OCI-LY3 (cell line): ENCODE measurements around the gene CMIP.

Source experiments
- H2AFZ ChIP-seq: fragments of 200-600, 300-600 bp; shearing (Covaris generic); 2 replicates; pipeline ENCODE4 v1.6.0; 2014; ENCODE audit warnings: antibody characterized with exemption, low read depth, low read length
- H3K27ac ChIP-seq: fragments of 200-600, 300-600 bp; sonication (generic); 2 replicates; pipeline ENCODE4 v1.5.1; 2014; ENCODE audit warnings: mild to moderate bottlenecking, low read length, moderate library complexity, mixed read lengths
- H3K27me3 ChIP-seq: fragments of 200-600, 300-600 bp; sonication (generic); 2 replicates; pipeline ENCODE4 v1.6.1; 2014; ENCODE audit warnings: low read depth, low read length, mixed read lengths
- H3K36me3 ChIP-seq: fragments of 200-600, 300-600 bp; sonication (generic); replicated peaks from 2 replicates; pipeline ENCODE3; 2014; ENCODE audit warnings: low read depth, low read length, mixed read lengths
- H3K4me1 ChIP-seq: fragments of 300-600, 200-600 bp; sonication (generic); 2 replicates; pipeline ENCODE4 v1.6.1; 2014; ENCODE audit warnings: low read length, mixed read lengths
- H3K4me2 ChIP-seq: fragments of 200-600, 300-600 bp; sonication (generic); 2 replicates; pipeline ENCODE4 v1.6.1; 2014; ENCODE audit warnings: low read length, mixed read lengths
- H3K4me3 ChIP-seq: fragments of 300-600, 200-600 bp; sonication (generic); 2 replicates; pipeline ENCODE4 v1.5.1; 2014; ENCODE audit warnings: antibody characterized with exemption, mild to moderate bottlenecking, low read length, moderate library complexity
- H3K79me2 ChIP-seq: fragments of 300-600, 200-600 bp; shearing (Covaris generic); 2 replicates; pipeline ENCODE4 v1.6.1; 2014; ENCODE audit warnings: mild to moderate bottlenecking, low read length, mixed read lengths
- H3K9ac ChIP-seq: fragments of 300-600, 200-600 bp; shearing (Covaris generic); 2 replicates; pipeline ENCODE4 v1.6.0; 2014; ENCODE audit warnings: mild to moderate bottlenecking, low read length, moderate library complexity
- H3K9me3 ChIP-seq: fragments of 200-600, 300-600 bp; shearing (Covaris generic); 2 replicates; pipeline ENCODE4 v1.6.1; 2014; ENCODE audit warnings: low read length, mixed read lengths; ENCODE audit not compliant: insufficient read depth
- H4K20me1 ChIP-seq: fragments of 200-600, 300-600 bp; sonication (generic); 2 replicates; pipeline ENCODE4 v1.6.1; 2016; ENCODE audit warnings: low read length, mixed read lengths; ENCODE audit not compliant: insufficient read depth
- EZH2phosphoT487 ChIP-seq: fragments of 200-600 bp; shearing (Covaris generic); IDR thresholded peaks from 2 replicates; pipeline ENCODE4 v1.6.1; 2018; ENCODE audit warnings: antibody characterized with exemption, mixed run types, low read depth
- TF ChIP-seq, protein P1 (sequence below): fragments of 200-600, 300-600 bp; sonication (generic); IDR thresholded peaks from 2 replicates; pipeline ENCODE4 v1.5.1; 2014; ENCODE audit warnings: antibody characterized with exemption, low read length, low read depth

CMIP gene

DNA sequence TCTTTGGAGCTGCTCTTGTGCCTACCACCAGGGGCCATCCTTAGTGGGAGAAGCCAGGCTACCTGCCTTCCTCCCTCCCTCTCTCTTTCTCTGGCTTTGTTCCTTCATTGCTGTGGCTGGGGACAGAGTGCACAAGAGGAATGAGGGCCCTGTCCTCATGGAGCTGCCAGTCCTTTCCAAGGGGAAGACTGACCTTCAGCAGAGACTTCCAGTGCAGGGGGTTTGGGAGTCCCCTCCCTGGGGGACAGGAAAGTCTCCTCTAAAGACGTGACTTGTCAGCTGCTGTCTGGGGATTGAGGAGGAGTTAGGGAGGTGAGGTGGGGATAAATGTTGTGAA, 108.1 kb downstream of the CMIP start:
- no peaks in the 10 kb centered on the region for H3K36me3 ChIP-seq
- H3K4me1 ChIP-seq: peaks cover 10% of the 10 kb centered on the region
- no peak overlapping the region for H3K27ac ChIP-seq
- H3K9ac ChIP-seq: no peak overlapping the region
- peaks cover 86% of the 10 kb centered on the region for H3K79me2 ChIP-seq
- H3K27me3 ChIP-seq: no peaks in the 10 kb centered on the region
- no peak overlapping the region for H2AFZ ChIP-seq
- no peak for TF ChIP-seq EZH2phosphoT487
- TF ChIP-seq, protein P1, sequence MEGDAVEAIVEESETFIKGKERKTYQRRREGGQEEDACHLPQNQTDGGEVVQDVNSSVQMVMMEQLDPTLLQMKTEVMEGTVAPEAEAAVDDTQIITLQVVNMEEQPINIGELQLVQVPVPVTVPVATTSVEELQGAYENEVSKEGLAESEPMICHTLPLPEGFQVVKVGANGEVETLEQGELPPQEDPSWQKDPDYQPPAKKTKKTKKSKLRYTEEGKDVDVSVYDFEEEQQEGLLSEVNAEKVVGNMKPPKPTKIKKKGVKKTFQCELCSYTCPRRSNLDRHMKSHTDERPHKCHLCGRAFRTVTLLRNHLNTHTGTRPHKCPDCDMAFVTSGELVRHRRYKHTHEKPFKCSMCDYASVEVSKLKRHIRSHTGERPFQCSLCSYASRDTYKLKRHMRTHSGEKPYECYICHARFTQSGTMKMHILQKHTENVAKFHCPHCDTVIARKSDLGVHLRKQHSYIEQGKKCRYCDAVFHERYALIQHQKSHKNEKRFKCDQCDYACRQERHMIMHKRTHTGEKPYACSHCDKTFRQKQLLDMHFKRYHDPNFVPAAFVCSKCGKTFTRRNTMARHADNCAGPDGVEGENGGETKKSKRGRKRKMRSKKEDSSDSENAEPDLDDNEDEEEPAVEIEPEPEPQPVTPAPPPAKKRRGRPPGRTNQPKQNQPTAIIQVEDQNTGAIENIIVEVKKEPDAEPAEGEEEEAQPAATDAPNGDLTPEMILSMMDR: no peak
- H4K20me1 ChIP-seq: peaks cover 98% of the 10 kb centered on the region
- H3K4me2 ChIP-seq: no peak overlapping the region
- no peaks in the 10 kb centered on the region for H3K9me3 ChIP-seq
- H3K4me3 ChIP-seq: no peak overlapping the region

GRCh38 chr16:81553080-81553813, 108.6 kb downstream of the CMIP start:
- peaks cover 10% of the 10 kb centered on the region for H3K4me1 ChIP-seq
- peaks cover 98% of the 10 kb centered on the region for H4K20me1 ChIP-seq
- no peak overlapping the region for H3K27ac ChIP-seq
- no peak overlapping the region for H3K4me2 ChIP-seq
- TF ChIP-seq EZH2phosphoT487: no peak
- TF ChIP-seq, protein P1: no peak
- no peak overlapping the region for H3K9ac ChIP-seq
- no peaks in the 10 kb centered on the region for H3K27me3 ChIP-seq
- H2AFZ ChIP-seq: no peak overlapping the region
- H3K79me2 ChIP-seq: peaks cover 86% of the 10 kb centered on the region
- no peaks in the 10 kb centered on the region for H3K9me3 ChIP-seq
- no peak overlapping the region for H3K4me3 ChIP-seq
- H3K36me3 ChIP-seq: no peaks in the 10 kb centered on the region

- Histone ChIP-seq H4K20me1 (peaks cover 98% of the 10 kb centered on the region), H3K79me2 (peaks cover 85% of the 10 kb centered on the region), H3K27ac (no peak overlapping the region), H3K9ac (no peak overlapping the region), H3K27me3 (no peaks in the 10 kb centered on the region), H3K9me3 (no peaks in the 10 kb centered on the region), H3K36me3 (no peaks in the 10 kb centered on the region), H2AFZ (no peak overlapping the region), H3K4me2 (no peak overlapping the region), H3K4me3 (no peak overlapping the region), H3K4me1 (peaks cover 3% of the 10 kb centered on the region)
- TF ChIP-seq EZH2phosphoT487: no peak
- TF ChIP-seq, protein P1: no peak
Measured at GRCh38 chr16:81553814-81554675, 109.4 kb downstream of the CMIP start.

DNA sequence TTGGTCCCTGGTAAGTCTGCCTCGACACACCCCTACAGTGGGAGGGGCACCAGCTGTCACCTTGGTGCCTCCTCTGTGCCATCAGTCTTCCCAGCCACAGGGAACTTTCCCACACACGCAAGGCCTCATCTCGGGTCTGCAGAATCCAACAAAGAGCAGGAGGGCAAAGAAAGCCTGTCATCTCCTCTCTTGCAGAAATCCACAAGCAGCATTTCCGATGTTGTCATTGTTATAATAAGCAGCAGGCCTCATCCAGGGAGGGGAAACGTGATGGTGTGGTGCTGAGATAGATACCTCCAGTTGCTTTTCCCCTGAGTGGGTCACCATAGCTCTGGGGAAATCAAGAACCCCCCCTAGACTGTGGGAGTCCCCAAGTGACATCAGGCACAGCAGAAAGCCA, 110.4 kb downstream of the CMIP start:
- H3K4me1 ChIP-seq: no peaks in the 10 kb centered on the region
- H3K9ac ChIP-seq: no peak overlapping the region
- no peak overlapping the region for H3K4me3 ChIP-seq
- H2AFZ ChIP-seq: no peak overlapping the region
- no peak overlapping the region for H3K27ac ChIP-seq
- no peak overlapping the region for H3K4me2 ChIP-seq
- peaks cover 81% of the 10 kb centered on the region for H3K79me2 ChIP-seq
- no peaks in the 10 kb centered on the region for H3K27me3 ChIP-seq
- no peaks in the 10 kb centered on the region for H3K36me3 ChIP-seq
- H3K9me3 ChIP-seq: no peaks in the 10 kb centered on the region
- H4K20me1 ChIP-seq: peaks cover 96% of the 10 kb centered on the region
- TF ChIP-seq, protein P1: no peak
- no peak for TF ChIP-seq EZH2phosphoT487
